22Rv1 (cell line): ENCODE measurements around the gene MAST4.

Source experiments
- ZFX ChIP-seq: fragments of 450-650 bp; IDR thresholded peaks from 2 replicates; pipeline ENCODE4 v1.6.1; 2017; ENCODE audit warnings: antibody characterized with exemption, borderline replicate concordance
- TF ChIP-seq, protein P1 (sequence below): fragments of 450-650 bp; IDR thresholded peaks from 2 replicates; pipeline ENCODE4 v1.5.1; 2017; ENCODE audit warnings: mild to moderate bottlenecking

- TF ChIP-seq, protein P1, sequence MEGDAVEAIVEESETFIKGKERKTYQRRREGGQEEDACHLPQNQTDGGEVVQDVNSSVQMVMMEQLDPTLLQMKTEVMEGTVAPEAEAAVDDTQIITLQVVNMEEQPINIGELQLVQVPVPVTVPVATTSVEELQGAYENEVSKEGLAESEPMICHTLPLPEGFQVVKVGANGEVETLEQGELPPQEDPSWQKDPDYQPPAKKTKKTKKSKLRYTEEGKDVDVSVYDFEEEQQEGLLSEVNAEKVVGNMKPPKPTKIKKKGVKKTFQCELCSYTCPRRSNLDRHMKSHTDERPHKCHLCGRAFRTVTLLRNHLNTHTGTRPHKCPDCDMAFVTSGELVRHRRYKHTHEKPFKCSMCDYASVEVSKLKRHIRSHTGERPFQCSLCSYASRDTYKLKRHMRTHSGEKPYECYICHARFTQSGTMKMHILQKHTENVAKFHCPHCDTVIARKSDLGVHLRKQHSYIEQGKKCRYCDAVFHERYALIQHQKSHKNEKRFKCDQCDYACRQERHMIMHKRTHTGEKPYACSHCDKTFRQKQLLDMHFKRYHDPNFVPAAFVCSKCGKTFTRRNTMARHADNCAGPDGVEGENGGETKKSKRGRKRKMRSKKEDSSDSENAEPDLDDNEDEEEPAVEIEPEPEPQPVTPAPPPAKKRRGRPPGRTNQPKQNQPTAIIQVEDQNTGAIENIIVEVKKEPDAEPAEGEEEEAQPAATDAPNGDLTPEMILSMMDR = no peak
- TF ChIP-seq ZFX = no peak
Observed at GRCh38 chr5:66912787-66913186, 316.6 kb downstream of the MAST4 start.
